ENCODE data around the gene STX18. TPM values are rescaled to one million over a fixed set of nuclear protein-coding genes. Genes with fewer than 3 reads are reported as not detected.
A peak's percentile ranks its signal among the peaks of the same experiment; 100 is the strongest.
"Not testable (repeated sequence)": the region's sequence is repeated elsewhere in the genome, so short reads cannot be mapped to it uniquely, and the experiment has no call there.

The STX18 gene
- total RNA-seq, 2 experiments from 2014 or later = 22.8 to 26.5 TPM

DNA sequence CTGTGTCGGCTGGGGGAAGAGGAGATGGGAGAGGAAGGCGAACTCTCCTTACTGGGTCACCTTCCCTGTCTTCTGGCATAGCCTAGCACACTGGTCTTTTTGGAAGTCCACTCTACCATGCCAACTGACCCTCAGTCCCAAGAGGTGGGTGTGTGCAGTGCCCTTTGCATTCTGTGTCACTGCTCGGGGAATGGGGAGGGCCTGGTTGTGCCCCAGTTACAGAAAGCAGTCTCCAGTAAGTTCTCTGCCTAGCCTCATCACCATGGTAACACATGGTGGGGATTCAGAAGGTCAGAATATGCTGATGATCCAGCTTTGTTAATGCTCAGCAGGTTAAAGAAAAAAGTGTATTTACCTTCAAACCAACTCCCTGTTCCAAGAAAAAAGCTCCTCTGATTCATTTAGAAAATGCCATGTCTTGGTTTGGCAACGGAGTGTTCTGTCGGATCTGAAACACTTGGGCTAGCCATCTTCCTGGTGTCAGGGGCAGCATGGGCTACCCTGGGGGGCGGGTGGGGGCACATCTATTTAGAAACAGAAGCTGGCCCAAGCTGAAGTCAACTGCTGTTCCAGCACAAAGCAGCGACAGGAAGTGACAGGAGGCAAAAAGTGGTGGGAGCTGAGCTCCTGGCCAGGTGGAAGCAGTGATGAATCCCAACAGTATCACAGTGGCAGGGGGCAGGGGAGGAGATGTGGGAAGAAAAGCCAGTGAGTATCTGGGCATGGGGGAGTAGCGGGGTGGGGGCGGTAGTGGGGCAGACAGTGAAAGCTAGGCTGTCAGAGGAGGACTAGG, 117.9 kb downstream of the STX18 start:
- CTCF ChIA-PET = no interaction called here
- no peak for DNase-seq

DNA sequence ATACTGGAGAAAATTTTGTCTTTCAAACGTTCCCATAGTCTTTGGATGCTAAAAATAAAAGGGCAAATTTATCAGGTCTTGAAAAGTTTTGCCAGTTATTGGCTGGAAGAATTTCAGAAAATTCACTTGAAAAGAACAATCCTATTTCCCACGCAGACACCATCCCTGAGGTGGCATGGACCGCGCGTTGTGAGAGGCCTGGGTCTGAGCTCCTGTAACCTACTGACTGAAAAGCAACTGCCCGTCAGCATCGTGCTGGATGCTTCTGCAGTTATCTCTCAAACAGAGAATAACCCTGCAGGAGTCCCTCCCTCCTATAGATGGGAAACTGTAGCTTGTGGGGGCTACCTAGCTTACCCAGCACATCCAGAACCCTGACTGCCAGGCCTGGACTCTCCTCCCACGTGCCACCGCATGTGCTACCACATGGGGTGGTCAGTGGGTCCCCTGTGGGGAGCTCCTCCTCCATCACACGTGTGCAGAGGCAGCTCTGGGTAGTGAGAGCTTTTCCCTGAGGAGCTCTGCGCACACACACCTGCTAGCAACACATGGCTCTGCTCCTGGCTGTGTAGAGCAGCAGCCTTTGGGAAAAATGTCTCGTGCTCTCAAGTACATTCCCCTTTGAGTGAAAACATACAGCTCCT, 118.9 kb downstream of the STX18 start:
- no peak overlapping the region for H3K27ac Mint-ChIP-seq
- peaks cover 21% of the 10 kb centered on the region for H3K4me1 Mint-ChIP-seq
- peaks cover 20% of the 10 kb centered on the region for H3K36me3 Mint-ChIP-seq (ENCODE audit: low read depth)

More for the DNA sequence above, 117.9 kb downstream of the STX18 start:
- POLR2A ChIA-PET = no interaction called here
- Mint-ChIP-seq H3K27ac (no peak overlapping the region), H3K9me3 (no peaks in the 10 kb centered on the region), H3K27me3 (no peaks in the 10 kb centered on the region), H3K4me3 (no peak overlapping the region), H3K4me1 (peaks cover 12% of the 10 kb centered on the region), H3K36me3 (ENCODE audit: low read depth) (peaks cover 16% of the 10 kb centered on the region)

DNA sequence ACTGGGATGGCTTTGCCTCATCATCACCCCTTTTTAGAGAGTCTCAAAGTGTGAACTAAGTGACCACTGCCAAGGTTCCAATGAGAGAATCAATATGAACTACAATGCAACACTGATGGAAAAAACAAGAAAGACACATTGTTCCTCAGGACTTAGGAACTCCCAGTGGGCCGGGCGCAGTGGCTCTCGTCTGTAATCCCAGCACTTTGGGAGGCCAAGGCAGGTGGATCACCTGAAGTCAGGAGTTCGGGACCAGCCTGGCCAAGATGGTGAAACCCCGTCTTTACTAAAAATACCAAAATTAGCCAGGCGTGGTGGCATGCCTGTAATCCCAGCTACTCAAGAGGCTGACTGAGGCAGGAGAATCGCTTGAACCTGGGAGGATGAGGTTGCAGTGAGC, 119.7 kb downstream of the STX18 start:
- POLR2A ChIA-PET, H3K27ac Mint-ChIP-seq, DNase-seq, H3K4me3 Mint-ChIP-seq, H3K27me3 Mint-ChIP-seq, H3K9me3 Mint-ChIP-seq: not testable (repeated sequence)
- CTCF ChIA-PET = interaction anchor here (0.9 kb wide), 2 partner anchors 8 to 10 kb away, joined by 3 to 4 read pairs; no protein-coding TSS in a partner anchor
- Mint-ChIP-seq H3K36me3 (ENCODE audit: low read depth) (peaks cover 20% of the 10 kb centered on the region), H3K4me1 (peaks cover 23% of the 10 kb centered on the region)

More for the DNA sequence above, 118.9 kb downstream of the STX18 start:
- ChIA-PET POLR2A (no interaction called here), CTCF (no interaction called here)
- Mint-ChIP-seq H3K27me3 (no peaks in the 10 kb centered on the region), H3K9me3 (no peaks in the 10 kb centered on the region), H3K4me3 (no peak overlapping the region)
- no peak for DNase-seq

DNA sequence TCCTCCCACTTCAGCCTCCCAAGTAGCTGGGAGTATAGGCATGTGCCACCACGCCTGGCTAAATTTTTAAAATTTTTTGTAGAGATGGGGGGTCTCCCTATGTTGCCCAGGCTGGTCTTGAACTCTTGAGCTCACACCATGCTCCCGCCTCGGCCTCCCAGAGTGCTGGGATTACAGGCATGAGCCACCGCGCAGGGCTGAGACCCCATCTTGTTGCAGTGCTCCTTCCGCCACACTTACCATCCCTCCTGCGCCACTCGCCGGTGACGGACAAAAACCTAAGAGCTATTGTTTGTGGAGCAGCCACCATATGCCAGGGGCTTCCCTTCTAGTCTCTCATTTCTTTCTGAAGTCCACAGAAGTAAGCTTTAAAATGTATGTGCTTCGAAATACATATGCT, 120.5 kb downstream of the STX18 start:
- H3K27me3 Mint-ChIP-seq = no peaks in the 10 kb centered on the region
- peaks cover 24% of the 10 kb centered on the region for H3K36me3 Mint-ChIP-seq (ENCODE audit: low read depth)
- no peak overlapping the region for H3K27ac Mint-ChIP-seq
- ChIA-PET POLR2A (no interaction called here), CTCF (interaction anchor here (0.9 kb wide), 2 partner anchors 9 to 11 kb away, joined by 3 to 4 read pairs; no protein-coding TSS in a partner anchor)
- H3K9me3 Mint-ChIP-seq = no peaks in the 10 kb centered on the region
- DNase-seq = no peak
- no peak overlapping the region for H3K4me3 Mint-ChIP-seq
- H3K4me1 Mint-ChIP-seq = peaks cover 23% of the 10 kb centered on the region

DNA sequence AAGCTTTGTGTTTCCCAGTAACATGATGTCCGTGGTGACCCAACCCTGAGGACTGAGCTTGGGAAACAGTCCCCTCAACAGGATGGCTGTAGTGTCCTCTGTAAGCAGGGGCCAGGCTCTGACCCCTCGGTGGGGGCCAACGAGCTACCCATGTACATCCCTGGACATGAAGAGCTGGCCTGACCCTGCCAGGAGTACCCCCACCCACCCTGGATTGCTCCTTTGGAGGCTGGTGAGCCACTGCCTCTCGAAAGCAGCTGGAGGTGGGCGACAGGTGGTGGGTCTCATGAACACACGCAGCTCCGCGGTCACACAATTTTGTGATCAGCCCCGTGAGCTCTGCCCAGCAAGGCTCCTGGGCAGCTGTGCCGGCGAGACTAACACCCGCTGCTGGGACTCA, 121.4 kb downstream of the STX18 start:
- ChIA-PET CTCF (no interaction called here), POLR2A (no interaction called here)
- H3K27ac Mint-ChIP-seq = no peak overlapping the region
- no peaks in the 10 kb centered on the region for H3K27me3 Mint-ChIP-seq
- H3K4me3 Mint-ChIP-seq = no peak overlapping the region
- H3K4me1 Mint-ChIP-seq = peaks cover 23% of the 10 kb centered on the region
- H3K9me3 Mint-ChIP-seq = no peaks in the 10 kb centered on the region
- DNase-seq = peak; percentile 4
- H3K36me3 Mint-ChIP-seq (ENCODE audit: low read depth) = peaks cover 24% of the 10 kb centered on the region

DNA sequence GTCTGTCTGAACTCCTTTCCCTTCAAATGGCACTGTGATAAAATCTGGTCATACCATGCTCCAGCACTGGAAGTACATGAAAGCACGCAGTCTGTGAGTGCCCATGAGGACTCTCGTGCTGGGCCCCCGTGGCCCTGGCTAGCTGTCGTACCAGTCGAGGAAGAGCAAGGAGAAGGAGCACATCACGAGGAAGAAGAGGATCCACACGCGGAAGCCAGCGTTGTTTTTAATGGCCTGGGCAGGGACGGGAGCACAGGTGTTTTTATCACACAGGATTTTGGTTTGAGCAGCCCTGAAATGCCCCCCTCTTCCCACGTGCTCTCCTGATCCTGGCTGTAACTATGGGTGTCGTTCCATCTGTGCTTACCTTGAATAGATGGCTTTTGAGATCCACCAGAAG, 122.0 kb downstream of the STX18 start:
- no peaks in the 10 kb centered on the region for H3K9me3 Mint-ChIP-seq
- H3K4me3 Mint-ChIP-seq = no peak overlapping the region
- H3K27me3 Mint-ChIP-seq = no peaks in the 10 kb centered on the region
- H3K4me1 Mint-ChIP-seq = peaks cover 23% of the 10 kb centered on the region
- peaks cover 24% of the 10 kb centered on the region for H3K36me3 Mint-ChIP-seq (ENCODE audit: low read depth)
- ChIA-PET CTCF (no interaction called here), POLR2A (no interaction called here)
- DNase-seq = no peak
- no peak overlapping the region for H3K27ac Mint-ChIP-seq

DNA sequence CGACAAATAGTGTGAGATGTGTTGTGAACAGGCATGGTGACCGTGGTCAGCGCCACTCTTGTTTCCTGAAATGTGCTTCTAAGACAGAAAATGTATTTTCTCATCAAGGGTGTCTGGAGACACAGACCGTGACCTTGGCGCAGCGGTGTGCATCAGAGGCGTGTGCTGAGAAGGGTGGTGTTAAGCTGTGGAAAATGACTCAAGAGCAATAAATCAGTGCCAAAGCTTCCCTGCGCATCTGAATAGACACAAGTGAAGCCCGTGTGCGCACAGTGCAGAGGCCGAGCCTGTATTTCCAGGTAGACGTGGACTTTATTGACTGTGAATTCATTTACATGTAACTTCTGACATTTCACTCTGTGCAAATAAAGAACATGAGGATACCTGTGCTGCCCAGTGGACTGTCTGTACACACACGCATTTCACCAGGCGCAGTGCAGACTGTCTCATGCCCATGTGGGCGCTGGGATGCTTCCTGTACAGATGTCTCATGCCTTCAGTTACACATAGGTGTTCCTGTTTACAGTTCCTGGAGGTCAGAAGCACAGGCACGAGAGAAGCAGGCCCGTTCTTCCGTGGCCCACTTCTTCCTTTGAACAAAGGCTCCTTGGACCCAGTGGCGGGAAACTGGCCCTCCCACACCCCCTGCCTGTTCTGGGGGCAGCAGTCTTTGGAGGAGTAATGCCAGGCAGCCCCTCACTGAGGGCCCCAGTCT, 123.0 kb downstream of the STX18 start:
- no peak overlapping the region for H3K4me3 Mint-ChIP-seq
- H3K27ac Mint-ChIP-seq = no peak overlapping the region

DNA sequence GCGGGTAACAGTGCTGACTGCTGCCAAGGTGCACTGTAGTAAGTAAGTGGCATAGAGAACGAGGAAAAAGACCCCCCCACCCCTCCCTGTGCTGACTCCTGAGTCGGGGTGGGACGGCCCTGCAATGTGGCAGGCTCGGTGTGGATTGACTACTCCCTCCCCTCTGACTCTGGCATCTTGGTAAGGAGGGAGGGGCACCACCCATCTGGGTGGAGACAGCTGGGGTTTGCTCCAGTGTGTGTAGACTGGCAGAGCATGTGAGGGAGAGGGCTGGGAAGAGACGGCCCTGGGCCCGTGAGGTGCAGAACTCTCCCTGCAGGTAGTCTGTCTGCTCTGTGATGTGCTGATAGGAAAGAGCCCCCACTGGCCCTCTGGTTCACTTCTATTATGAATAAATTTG, 124.0 kb downstream of the STX18 start:
- Mint-ChIP-seq H3K36me3 (ENCODE audit: low read depth) (peaks cover 24% of the 10 kb centered on the region), H3K4me1 (peaks cover 20% of the 10 kb centered on the region), H3K9me3 (no peaks in the 10 kb centered on the region), H3K4me3 (no peak overlapping the region), H3K27ac (no peak overlapping the region), H3K27me3 (no peaks in the 10 kb centered on the region)
- DNase-seq = no peak
- ChIA-PET CTCF (no interaction called here), POLR2A (interaction anchor here (1.2 kb wide), 1 partner anchor 12 kb away, joined by 3 read pairs; no protein-coding TSS in a partner anchor)

More for the DNA sequence above, 123.0 kb downstream of the STX18 start:
- POLR2A ChIA-PET = no interaction called here
- H3K36me3 Mint-ChIP-seq (ENCODE audit: low read depth) = peaks cover 24% of the 10 kb centered on the region
- CTCF ChIA-PET = no interaction called here
- no peak for DNase-seq
- H3K9me3 Mint-ChIP-seq = no peaks in the 10 kb centered on the region
- H3K27me3 Mint-ChIP-seq = no peaks in the 10 kb centered on the region
- peaks cover 20% of the 10 kb centered on the region for H3K4me1 Mint-ChIP-seq

DNA sequence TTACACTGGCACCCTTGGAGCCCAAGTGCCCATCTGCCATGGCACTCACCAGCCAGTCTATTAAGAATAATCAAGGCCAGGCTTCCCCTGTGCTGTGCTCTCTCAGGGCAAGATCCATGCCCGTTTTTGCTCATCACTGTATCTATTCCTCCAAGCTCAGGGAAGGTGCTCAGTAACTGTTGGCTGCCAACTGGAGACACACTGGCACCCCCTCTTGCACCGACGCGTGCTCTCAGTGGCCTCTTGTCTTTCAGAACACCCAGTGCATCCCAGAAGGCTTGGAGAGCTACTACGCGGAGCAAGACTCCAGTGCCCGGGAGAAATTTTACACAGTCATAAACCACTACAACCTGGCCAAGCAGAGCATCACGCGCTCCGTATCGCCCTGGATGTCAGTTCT, 124.9 kb downstream of the STX18 start:
- no peak for DNase-seq
- POLR2A ChIA-PET = interaction anchor here (1.2 kb wide), 1 partner anchor 13 kb away, joined by 3 read pairs; no protein-coding TSS in a partner anchor
- Mint-ChIP-seq H3K36me3 (ENCODE audit: low read depth) (peaks cover 24% of the 10 kb centered on the region), H3K27me3 (no peaks in the 10 kb centered on the region), H3K9me3 (no peaks in the 10 kb centered on the region), H3K4me3 (no peak overlapping the region), H3K4me1 (peaks cover 20% of the 10 kb centered on the region), H3K27ac (no peak overlapping the region)
- CTCF ChIA-PET = no interaction called here

DNA sequence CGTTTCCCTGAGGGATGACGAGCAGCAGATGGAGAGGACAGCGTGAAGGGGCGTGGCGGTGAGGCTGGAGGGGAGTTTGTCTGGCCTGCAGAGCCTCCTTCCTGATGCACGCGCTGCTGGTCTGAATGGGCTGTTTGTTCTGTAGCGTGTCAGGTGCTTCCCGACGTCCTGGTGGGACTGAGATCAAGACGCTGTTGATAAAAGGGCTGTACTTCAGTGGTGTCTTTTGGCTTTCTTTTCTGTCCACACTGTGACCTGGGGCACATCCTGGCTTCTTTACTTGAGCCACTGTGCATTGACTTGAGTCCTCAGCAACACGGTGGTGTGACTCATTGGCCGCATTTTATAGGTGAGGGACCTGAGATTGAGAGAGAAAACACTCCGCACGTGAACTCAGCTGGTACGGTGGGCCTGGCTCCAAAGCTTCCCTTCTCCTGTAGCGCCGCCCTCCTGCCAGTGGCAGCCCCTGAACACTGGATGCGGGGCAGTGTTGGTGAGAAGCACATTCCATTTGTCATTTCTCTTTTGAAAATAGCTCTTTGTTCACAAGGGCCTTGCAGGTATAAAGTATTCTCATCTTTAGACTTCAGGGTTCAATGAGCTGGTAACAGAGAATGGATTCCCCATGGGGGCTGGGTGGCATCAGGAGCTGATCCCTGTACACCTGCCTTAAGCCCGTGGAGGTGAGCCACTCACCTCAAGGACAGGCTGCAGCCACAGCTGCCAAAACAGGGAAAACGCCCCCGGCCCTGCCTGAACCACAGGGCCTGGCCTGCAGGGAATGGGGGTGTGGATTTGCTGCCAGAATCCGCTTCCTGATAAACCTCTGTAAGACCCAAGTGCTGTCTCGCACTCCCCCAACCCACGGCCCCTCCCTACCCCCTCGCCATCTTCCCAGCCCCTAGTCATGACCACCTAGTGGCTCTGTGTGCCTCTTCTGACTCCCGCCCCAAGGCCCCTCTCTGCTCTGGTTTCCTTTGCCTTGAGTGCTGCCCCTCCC, 125.7 kb downstream of the STX18 start:
- H3K4me3 Mint-ChIP-seq = no peak overlapping the region
- peaks cover 20% of the 10 kb centered on the region for H3K4me1 Mint-ChIP-seq
- H3K36me3 Mint-ChIP-seq (ENCODE audit: low read depth) = peaks cover 23% of the 10 kb centered on the region
- no peaks in the 10 kb centered on the region for H3K9me3 Mint-ChIP-seq
- no peak for DNase-seq
- no peak overlapping the region for H3K27ac Mint-ChIP-seq
- no peaks in the 10 kb centered on the region for H3K27me3 Mint-ChIP-seq
- ChIA-PET POLR2A (no interaction called here), CTCF (no interaction called here)

DNA sequence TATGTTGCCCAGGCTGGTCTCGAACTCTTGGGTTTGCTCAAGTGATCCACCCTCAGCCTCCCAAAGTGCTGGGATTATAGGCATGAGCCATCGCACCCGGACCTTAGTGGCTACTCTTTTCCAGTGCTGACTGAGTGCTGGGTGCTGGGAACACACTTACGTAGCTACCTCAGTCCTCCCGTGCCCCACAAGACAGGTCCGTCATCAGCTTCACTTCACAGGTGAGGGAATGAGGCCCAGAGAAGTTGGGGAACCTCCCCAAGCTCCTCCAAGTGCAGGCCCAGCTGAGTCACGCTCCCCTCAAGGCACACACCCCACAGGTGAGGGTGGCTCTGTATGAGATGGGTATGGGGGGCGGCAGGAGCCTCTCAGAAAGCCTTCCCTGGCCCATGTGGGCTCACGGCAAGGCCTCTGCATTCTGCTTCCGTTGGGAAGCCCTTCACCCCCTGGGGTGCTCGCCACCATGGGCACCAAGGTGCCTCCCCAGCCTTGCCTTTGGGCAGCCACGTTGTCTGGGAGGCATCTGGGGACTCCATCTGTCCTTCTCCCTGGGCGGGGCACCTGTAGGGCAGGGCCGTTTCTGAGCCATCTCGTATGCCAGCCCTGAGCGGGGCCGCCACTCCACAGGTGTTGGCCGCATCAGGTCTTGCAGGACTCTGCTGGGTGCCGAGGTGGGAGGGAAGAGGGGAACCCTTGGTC, 126.6 kb downstream of the STX18 start:
- DNase-seq = no peak
- Mint-ChIP-seq H3K27me3 (no peaks in the 10 kb centered on the region), H3K4me3 (no peak overlapping the region), H3K9me3 (no peaks in the 10 kb centered on the region), H3K4me1 (peaks cover 20% of the 10 kb centered on the region), H3K27ac (no peak overlapping the region), H3K36me3 (ENCODE audit: low read depth) (peaks cover 17% of the 10 kb centered on the region)
- ChIA-PET POLR2A (no interaction called here), CTCF (no interaction called here)

DNA sequence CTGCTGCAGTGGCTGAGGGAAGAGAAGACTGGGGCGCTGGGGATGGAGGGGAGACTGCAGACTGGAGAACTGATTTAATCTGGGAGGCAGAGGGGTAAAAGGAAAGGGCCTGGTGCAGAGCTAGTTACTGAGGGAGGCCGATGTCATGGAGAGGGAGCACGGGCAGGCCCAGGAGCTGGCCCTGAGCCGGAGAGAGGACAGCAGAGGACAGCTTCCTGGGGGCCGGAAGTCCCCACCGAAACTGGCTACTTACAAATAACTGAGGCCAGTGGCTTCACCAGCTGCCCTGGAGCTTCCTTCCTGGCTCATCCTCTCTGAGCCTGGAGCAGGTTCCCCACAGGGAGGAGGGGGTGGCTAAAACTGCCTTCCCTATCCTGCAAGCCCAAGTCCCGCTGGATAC, 128.0 kb downstream of the STX18 start:
- Mint-ChIP-seq H3K27ac (no peak overlapping the region), H3K36me3 (ENCODE audit: low read depth) (peaks cover 8% of the 10 kb centered on the region), H3K4me1 (peaks cover 10% of the 10 kb centered on the region), H3K9me3 (no peaks in the 10 kb centered on the region), H3K27me3 (no peaks in the 10 kb centered on the region), H3K4me3 (no peak overlapping the region)
- POLR2A ChIA-PET = no interaction called here
- CTCF ChIA-PET = no interaction called here
- DNase-seq = no peak

Measured in activated CD4-positive, alpha-beta memory T cell treated with anti-CD3 and anti-CD28 coated beads, Interleukin-2, amount 10 ng/mL, durations not matched to agents 7 days and 5 days (primary cell).